HG03064 (cell line): Measurements from ENCODE around the gene CAPZB.

Experiments used
- ATAC-seq: cut with Tn5 transposase; IDR thresholded peaks from one replicate; pipeline ENCODE4 v1.9.1; 2021; ENCODE audit warnings: low read depth; ENCODE audit not compliant: unreplicated experiment

Gene CAPZB

GRCh38 chr1:19289244-19289643, 196.1 kb downstream of the CAPZB start:
- no peak for ATAC-seq
